Urinary bladder (tissue), 4 donors: Measurements from ENCODE around the gene CX3CL1. TPM values are rescaled to one million over a fixed set of nuclear protein-coding genes. Genes with fewer than 3 reads are reported as not detected.
"Not testable (repeated sequence)": the region's sequence is repeated elsewhere in the genome, so short reads cannot be mapped to it uniquely, and the experiment has no call there.

Source experiments
- DNase-seq: peaks from one replicate; pipeline ENCODE4 v3.0.0-alpha.2; 2015; ENCODE audit errors: extremely low spot score
- H3K27ac ChIP-seq: one replicate; pipeline ENCODE4 v1.5.1; 2013; ENCODE audit warnings: low read depth, mild to moderate bottlenecking, moderate library complexity
- H3K36me3 ChIP-seq: one replicate; pipeline ENCODE4 v1.6.1; 2013; ENCODE audit warnings: mild to moderate bottlenecking, moderate library complexity; ENCODE audit not compliant: insufficient read depth
- H3K4me1 ChIP-seq: one replicate; pipeline ENCODE4 v1.6.1; 2013; ENCODE audit warnings: mild to moderate bottlenecking, moderate library complexity; ENCODE audit not compliant: insufficient read depth
- H3K4me3 ChIP-seq: one replicate; pipeline ENCODE4 v1.5.1; 2013; ENCODE audit warnings: low read depth, low read length
- WGBS: extraction: QIAGEN DNeasy Blood & Tissue Kit; methylation state at CpG from one replicate; pipeline ENCODE4 v1.1.7; 2013; 5-methylcytosine and 5-hydroxymethylcytosine counted together
- polyA plus RNA-seq: library from polyadenylated mRNA; stranded (reverse); fragments of 200-250 nt; gene quantifications from one replicate; pipeline ENCODE4 v1.2.3, GENCODE V29; 2013
- total RNA-seq: library from RNA; depleted of rRNA; stranded (reverse); fragments of >200 nt; gene quantifications from one replicate; pipeline ENCODE4 v1.2.3, GENCODE V29; 2014
- donor health status: healthy with polysubstance abuse.
- donor health status: healthy.

Gene CX3CL1
- total and polyA plus RNA-seq, 2 donors = 2.1 to 56.5 TPM

DNA sequence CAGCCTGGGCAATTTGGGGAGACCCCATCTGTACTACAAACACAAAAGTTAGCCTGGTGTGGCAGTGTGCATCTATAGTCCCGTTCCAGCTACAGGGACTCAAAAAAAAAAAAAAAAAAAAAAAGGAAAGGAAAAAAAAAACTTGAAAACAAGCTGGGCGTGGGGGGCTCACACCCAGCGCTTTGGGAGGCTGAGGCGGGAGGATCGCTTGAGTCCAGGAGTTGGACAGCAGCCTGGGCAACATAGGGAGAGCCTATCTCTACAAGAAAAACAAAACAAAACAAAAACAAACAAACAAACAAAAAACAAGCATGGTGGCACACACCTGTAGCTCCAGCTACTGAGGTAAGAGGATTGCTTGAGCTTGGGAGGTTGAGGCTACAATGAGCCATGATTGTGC is 19.4 kb downstream of the CX3CL1 start:
- Histone ChIP-seq H3K4me1 (no peaks in the 10 kb centered on the region), H3K36me3 (no peaks in the 10 kb centered on the region), H3K4me3 (no peak overlapping the region), H3K27ac (no peak overlapping the region)
- DNase-seq = no peak
- WGBS = 89% methylated on average over 5 of the region's 5 CpGs

DNA sequence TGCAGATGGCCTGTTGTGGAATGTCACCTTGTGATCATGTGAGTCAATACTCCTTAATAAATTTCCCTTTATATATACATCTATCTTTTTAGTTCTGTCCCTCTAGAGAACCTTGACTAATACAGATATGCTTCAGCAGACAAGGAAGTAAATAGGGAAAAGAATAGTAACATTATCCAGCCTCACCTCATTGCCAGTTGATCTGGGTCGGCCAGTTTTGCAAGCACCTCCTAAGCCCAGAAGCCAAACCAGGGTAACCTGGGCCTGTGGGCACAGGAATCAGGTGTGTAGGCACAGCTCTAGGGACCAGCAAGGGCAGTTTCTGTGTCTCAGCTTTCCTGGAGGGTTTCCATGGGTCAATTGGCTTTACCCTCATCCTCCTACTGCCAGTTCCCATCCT is 20.4 kb downstream of the CX3CL1 start:
- Histone ChIP-seq H3K27ac (no peak overlapping the region), H3K4me1 (no peaks in the 10 kb centered on the region), H3K36me3 (no peaks in the 10 kb centered on the region), H3K4me3 (no peak overlapping the region)
- 34% methylated on average over 1 of the region's 1 CpG for WGBS
- DNase-seq = no peak

DNA sequence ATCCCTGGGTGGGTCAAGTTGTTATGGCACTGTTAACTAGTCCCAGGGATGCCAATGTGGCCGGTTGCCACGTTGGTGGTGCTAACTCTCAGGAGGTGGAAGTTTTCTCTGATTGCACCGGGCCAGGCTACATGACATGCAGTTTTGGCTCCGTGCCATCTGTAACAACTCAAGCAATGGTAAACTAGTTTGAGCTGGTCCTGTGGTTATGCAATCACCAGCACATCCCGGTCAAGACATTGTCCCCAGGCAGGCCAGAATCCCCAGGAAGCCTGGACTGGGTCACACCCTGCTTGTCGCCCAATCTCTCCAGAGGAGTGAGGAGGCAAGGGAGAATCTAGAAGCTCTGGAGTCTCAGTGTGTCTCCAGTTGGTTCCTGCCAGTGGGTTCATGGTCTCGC is 22.2 kb downstream of the CX3CL1 start:
- WGBS = 55% methylated on average over 7 of the region's 7 CpGs
- Histone ChIP-seq H3K4me3 (no peak overlapping the region), H3K27ac (no peak overlapping the region), H3K36me3 (no peaks in the 10 kb centered on the region), H3K4me1 (no peaks in the 10 kb centered on the region)
- DNase-seq = no peak

DNA sequence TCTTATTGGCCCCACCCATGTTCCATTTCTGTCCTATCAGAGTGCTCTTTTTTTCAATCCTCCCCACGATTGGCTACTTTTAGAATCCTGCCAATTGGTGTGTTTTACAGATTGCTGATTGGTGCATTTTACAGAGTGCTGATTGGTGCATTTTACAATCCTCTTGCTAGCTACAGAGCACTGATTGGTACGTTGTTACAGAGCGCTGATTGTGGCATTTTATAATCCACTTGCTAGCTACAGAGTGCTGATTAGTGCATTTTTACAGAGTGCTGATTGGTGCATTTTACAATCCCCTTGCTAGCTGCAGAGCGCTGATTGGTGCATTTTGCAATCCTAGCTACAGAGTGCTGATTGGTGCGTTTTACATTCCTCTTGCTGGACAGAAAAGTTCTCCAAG is 22.7 kb downstream of the CX3CL1 start:
- Histone ChIP-seq H3K27ac (no peak overlapping the region), H3K36me3 (no peaks in the 10 kb centered on the region), H3K4me1 (no peaks in the 10 kb centered on the region), H3K4me3 (no peak overlapping the region)
- WGBS = 90% methylated on average over 5 of the region's 5 CpGs
- DNase-seq = no peak

DNA sequence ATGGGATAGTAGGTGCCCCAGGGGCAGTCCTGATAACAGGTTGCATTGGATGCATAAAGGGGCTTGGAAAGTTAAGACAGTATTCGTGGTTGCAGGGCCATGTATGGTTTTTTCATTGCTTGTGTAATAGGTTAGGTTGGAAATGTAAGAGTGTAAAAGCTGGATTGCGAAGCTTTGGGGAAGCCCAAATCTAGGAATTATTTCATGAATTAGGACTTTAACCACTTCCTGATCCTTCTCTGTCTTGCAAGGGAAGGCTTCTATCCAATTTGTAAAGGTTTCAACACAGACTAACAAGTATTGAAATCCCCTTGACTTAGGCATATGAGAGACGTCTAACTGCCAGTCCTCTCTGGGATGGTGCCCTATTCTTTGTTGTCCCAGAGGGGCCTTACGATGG is 24.5 kb downstream of the CX3CL1 start:
- no peak overlapping the region for H3K27ac ChIP-seq
- no peaks in the 10 kb centered on the region for H3K4me1 ChIP-seq
- no peak for DNase-seq
- no peak overlapping the region for H3K4me3 ChIP-seq
- 78% methylated on average over 4 of the region's 4 CpGs for WGBS
- no peaks in the 10 kb centered on the region for H3K36me3 ChIP-seq

DNA sequence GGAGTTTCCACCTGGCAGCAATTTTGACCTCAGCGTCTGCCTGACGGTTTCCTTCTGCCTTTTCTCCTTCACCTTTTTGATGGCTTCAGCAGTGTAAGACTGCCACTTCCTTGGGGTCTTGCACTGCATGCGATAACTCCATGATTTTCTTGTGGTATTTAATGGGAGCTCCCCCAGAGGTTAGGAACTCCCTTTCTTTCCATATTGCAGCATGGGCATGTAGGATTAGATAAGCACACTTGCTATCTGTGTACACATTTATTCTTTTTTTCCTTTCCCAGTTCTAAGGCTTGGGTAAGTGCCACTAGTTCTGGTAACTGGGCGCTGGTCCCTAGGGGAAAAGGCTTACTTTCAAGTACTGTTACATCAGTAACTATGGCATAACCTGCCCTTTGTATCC is 25.2 kb downstream of the CX3CL1 start:
- WGBS = 92% methylated on average over 4 of the region's 4 CpGs
- not testable (repeated sequence) for H3K4me1 ChIP-seq, H3K27ac ChIP-seq, H3K36me3 ChIP-seq, H3K4me3 ChIP-seq, DNase-seq

DNA sequence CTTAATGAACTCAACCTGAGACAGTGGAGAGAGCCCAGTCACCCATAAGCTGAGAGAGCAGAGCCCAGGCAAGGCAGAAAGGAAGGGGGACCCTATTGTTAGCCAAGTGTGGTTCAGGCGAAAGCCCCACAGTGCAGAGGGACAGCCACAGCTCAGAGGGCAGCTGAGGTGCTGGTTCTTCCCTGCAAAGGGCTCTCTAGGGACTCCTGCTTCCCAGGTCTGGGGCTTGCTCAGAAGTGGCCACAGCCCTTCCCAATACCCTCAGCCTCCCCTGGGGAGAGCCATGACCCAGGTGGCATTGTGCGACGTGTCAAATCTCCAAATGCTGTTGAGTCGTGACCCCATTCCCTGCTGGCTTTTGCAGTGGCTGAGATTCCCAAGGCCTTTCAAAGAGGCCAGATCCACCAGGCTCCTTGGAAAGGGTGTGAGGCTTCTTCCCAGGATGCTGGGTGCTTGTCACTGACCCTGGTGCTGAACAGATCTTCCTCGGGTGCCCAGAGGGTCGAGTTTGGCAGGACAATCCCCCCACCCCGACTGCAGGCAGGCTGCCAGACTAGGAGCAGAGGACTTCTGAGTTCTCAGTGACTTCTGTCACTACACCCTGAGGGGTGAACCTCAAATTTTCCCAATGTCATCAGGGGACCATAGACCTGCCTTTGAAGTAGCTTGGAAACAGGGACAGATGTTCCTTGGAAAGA is 29.8 kb downstream of the CX3CL1 start:
- no peak overlapping the region for H3K27ac ChIP-seq
- H3K4me3 ChIP-seq = no peak overlapping the region
- no peak for DNase-seq
- WGBS = 47% methylated on average over 7 of the region's 7 CpGs
- no peaks in the 10 kb centered on the region for H3K36me3 ChIP-seq
- H3K4me1 ChIP-seq = no peaks in the 10 kb centered on the region

DNA sequence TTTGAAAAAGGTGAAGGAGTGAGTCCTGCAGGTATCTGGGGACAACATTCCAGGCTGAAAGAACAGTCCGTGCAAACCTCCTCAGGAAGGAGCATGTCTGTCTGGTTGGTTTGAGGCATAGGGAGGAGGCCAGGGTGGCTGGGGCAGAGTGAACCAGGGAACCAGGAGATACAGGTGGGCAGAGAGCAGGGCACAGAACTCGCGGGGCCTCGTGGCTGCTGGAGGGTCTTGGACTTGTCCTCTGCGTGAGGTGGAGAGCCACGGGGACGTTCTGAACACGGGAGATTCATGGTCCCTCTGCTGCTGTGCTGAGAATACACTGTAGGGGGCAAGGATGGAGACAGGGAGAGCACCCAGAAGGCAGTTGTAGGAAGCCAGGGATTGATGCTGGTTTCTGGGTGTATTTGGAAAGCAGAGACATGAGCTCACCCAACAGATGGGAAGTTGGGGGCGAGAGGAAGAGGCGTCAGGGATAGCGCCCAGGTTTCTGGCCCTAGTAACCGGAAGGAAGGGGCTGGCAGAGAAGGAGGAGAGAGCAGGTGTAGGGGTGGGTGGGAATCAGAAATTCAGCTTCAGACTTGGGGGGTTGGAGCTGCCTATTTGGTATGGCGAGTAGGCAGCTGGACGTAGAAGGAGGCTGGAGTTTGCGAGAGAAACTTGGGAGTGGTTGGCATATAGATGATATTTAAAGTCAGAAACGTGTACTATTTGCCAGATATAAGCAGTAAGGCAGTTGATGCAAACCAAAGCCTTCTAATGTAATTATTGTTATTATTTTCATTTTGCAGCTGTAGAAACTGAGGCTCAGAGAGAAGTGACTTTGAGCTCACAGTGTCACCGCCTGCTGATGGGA is 31.9 kb downstream of the CX3CL1 start, which contains the start of gene CCL17:
Gene CCL17 (plus strand): TSS at position 803 of the 853 bp plus-strand sequence. CDS start 9,166 bp downstream, outside the sequence.
- Histone ChIP-seq H3K4me3 (no peak within 1 kb of the TSS), H3K4me1 (no peaks in the 10 kb centered on the region), H3K27ac (no peak within 1 kb of the TSS), H3K36me3 (no peaks in the 10 kb centered on the region)
- DNase-seq = no peak
- 71% methylated on average over 17 of the region's 17 CpGs for WGBS

DNA sequence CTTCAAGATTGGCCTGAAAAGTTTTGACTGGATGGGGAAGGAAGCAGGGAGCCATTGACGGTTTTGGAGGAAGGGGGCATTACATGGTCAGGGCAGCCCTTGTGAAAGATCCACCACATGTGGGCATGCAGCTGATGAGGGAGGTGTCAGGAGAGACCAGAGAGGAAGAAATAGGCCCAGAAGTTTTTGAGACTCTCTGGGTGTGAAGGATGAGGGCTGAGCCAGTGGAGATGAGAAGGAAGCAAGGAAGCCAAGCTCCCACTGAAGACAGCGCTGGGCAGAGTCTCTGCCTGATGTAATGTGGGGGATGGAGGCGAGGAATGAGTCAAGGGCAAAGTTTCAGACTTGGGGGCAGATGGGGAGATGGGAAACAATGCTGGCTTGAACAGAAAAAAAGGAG is 32.8 kb downstream of the CX3CL1 start:
- Histone ChIP-seq H3K36me3 (no peaks in the 10 kb centered on the region), H3K4me1 (no peaks in the 10 kb centered on the region), H3K27ac (no peak overlapping the region), H3K4me3 (no peak overlapping the region)
- WGBS = 58% methylated on average over 3 of the region's 3 CpGs
- no peak for DNase-seq

DNA sequence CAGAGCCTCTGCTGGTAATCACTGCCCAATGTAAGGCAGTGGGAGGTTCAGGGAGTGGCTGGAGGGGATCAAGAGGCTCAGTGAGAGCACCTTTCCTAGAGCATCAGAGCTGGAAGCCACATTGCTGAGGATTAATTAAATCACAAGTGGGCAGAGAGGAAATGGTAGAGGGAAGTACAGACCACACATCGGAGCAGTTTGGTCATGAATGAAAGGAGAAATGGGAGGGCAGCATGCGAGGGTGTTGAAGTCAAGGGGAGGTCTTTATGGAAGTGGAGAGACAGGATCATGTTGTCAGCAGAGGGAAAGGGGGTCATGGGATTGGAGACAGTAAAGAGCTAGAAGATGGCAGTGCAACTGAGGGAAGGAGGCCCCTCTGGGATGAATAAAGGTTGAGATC is 34.6 kb downstream of the CX3CL1 start:
- H3K4me3 ChIP-seq = no peak overlapping the region
- H3K36me3 ChIP-seq = no peaks in the 10 kb centered on the region
- no peaks in the 10 kb centered on the region for H3K4me1 ChIP-seq
- WGBS = 71% methylated on average over 2 of the region's 2 CpGs
- DNase-seq = no peak
- H3K27ac ChIP-seq = no peak overlapping the region

DNA sequence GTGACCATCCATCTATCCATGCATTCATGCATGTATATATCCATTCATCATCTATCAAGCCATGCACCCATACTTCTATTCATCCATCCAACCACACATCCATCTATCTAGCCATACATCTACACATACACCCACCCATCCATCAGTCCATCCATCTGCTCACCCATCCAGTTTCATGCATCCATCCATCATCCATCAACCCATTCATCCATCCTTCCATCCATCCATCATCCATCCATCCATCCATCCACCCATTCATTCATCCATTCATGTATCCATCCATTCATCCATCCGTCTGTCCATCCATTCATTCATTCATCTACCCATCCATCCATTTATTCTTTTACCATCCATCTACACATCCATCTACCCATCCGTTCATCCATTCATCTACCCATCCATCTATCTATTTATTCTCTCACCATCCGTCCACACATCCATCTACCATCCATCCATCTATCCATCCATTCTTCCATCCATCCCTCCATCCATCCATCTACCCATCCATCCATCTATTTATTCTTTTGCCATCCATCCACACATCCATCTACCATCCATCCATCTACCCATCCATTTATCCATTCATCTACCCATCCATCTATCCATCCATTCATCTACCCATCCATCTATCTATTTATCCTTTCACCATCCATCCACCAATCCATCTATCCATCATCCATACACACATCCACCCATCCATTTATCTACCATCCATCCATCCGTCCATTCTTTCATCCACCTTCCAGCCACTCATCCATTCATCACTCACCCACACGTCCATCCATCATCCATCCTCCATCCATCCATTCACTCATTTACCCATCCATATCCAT is 35.4 kb downstream of the CX3CL1 start:
- no peak for DNase-seq
- no peak overlapping the region for H3K4me3 ChIP-seq
- 89% methylated on average over 5 of the region's 5 CpGs for WGBS
- H3K36me3 ChIP-seq = no peaks in the 10 kb centered on the region
- H3K27ac ChIP-seq = no peak overlapping the region
- no peaks in the 10 kb centered on the region for H3K4me1 ChIP-seq

DNA sequence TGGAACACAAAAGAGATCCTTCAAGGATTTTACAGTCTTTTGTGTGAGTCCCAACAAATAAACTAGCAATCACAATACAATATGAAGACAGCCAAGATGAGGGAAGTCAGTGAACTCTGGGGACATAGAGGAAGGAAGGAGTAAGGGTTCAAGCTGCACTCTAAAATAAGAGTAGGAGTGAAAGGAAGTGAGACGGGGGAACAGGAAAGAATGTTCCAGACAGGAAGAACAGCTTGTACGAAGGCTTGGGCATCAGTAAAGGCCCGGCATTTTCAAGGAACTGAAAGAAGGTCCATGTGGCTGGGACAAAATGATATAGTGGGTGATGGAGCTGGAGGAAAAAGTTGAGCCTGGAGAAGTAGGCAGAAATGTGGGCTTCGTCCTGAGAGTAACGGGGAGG is 36.8 kb downstream of the CX3CL1 start:
- Histone ChIP-seq H3K36me3 (no peaks in the 10 kb centered on the region), H3K4me1 (no peaks in the 10 kb centered on the region), H3K27ac (no peak overlapping the region), H3K4me3 (no peak overlapping the region)
- 71% methylated on average over 5 of the region's 5 CpGs for WGBS
- DNase-seq = no peak

DNA sequence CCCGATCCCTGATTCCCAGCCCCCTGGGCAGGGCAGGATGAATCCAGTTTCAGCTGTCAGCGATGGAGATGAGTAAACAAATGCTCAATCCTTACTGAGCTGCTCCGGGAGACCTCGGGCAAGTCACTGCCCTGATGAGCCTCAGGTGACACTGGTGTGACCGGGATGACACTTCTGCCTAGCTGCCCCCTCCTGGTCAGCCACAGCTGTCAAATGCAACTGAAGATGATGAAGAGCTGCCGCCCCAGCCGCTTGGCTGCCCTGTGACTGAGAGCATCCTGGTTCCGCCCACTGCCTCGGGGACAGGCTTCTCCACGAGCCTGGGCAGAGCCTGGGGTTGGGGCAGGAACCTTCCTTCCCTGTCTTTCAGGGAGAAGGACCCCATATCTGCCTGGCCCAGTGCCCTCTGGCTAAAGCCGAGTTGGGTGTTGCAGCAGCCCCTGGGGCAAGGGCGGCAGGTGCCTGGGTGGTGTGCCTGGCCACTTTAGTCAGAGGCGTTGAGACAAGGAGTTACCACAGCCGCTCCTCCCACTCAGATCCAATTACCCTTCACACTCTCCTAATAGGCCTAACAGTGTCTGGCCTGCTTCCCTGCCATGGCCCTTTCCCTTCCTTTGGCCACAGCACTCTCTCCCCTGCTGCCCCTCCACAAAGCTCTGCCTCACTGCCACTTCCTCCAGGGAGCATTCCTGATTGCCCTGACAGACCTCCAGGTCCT is 37.7 kb downstream of the CX3CL1 start:
- Histone ChIP-seq H3K36me3 (no peaks in the 10 kb centered on the region), H3K27ac (no peak overlapping the region), H3K4me3 (no peak overlapping the region), H3K4me1 (no peaks in the 10 kb centered on the region)
- DNase-seq = no peak
- WGBS = 69% methylated on average over 14 of the region's 14 CpGs
